Panc1 (cell line): ENCODE measurements around the gene RELT. TPM values are rescaled to one million over a fixed set of nuclear protein-coding genes. Genes with fewer than 3 reads are reported as not detected.

Source experiments
- ATAC-seq: fragments of 200-7000 bp; cut with Tn5 transposase; 2 replicates; pipeline ENCODE4 v1.9.1; 2020; ENCODE audit warnings: mild to moderate bottlenecking, moderate library complexity
- BruUV-seq: library from RNA; stranded (reverse); fragments of 400-500 nt; replicated peaks from 2 replicates; lab custom pipeline; 2021; lab: Mats Ljungman, UMichigan
- CTCF ChIA-PET: fragments of 300-600 bp; sonication (Branson Sonifier 250); formaldehyde crosslinking; loops from one replicate; lab custom pipeline; 2022; ENCODE audit warnings: antibody characterized with exemption; lab: Charles Lee
- POLR2A ChIA-PET: fragments of 300-600 bp; sonication (Branson Sonifier 250); formaldehyde crosslinking; loops from one replicate; lab custom pipeline; 2022; ENCODE audit warnings: antibody characterized with exemption; lab: Charles Lee
- DNase-seq: peaks from one replicate; pipeline ENCODE4 v3.0.0-alpha.2; 2010; ENCODE audit warnings: low read depth, low spot score
- H3K27ac ChIP-seq: 2 replicates; pipeline ENCODE4 v1.5.1; 2011; ENCODE audit warnings: mild to moderate bottlenecking, low read length, inconsistent platforms
- H3K27me3 ChIP-seq: fragments of 200-500 bp; sonication (Bioruptor generic); 2 replicates; pipeline ENCODE4 v1.6.0; 2014; ENCODE audit warnings: low read length, inconsistent platforms; ENCODE audit not compliant: control insufficient read depth, insufficient read depth
- H3K36me3 ChIP-seq: fragments of 200-500 bp; sonication (Bioruptor generic); 2 replicates; pipeline ENCODE4 v1.5.1; 2014; ENCODE audit warnings: inconsistent platforms, mild to moderate bottlenecking, low read length, moderate library complexity; ENCODE audit not compliant: control insufficient read depth, insufficient read depth
- H3K4me1 ChIP-seq: 2 replicates; pipeline ENCODE4 v1.5.1; 2011; ENCODE audit warnings: inconsistent platforms, mild to moderate bottlenecking, low read length, moderate library complexity; ENCODE audit not compliant: control insufficient read depth, insufficient read depth
- H3K4me3 ChIP-seq, 2 experiments: 2 replicates each; pipeline ENCODE4 v1.5.1; 2011 to 2012; ENCODE audit warnings: low read depth in 2 of 2, low read length in 2 of 2, mild to moderate bottlenecking in 2 of 2, inconsistent platforms in 1 of 2, moderate library complexity in 1 of 2
- H3K9me3 ChIP-seq: fragments of 200-500 bp; sonication (Bioruptor generic); 2 replicates; pipeline ENCODE4 v1.5.1; 2014; ENCODE audit warnings: low read depth, mild to moderate bottlenecking, inconsistent platforms, low read length, moderate library complexity; ENCODE audit not compliant: control insufficient read depth, insufficient read depth
- CTCF ChIP-seq: fragments of 450-650 bp; IDR thresholded peaks from 2 replicates; pipeline ENCODE4 v1.5.1; 2017; ENCODE audit warnings: mild to moderate bottlenecking
- POLR2AphosphoS5 ChIP-seq: IDR thresholded peaks from 2 replicates; pipeline ENCODE4 v1.6.1; 2012; ENCODE audit warnings: mild to moderate bottlenecking, low read depth, low read length, moderate library complexity
- REST ChIP-seq, 2 experiments: IDR thresholded peaks; 2 replicates each; pipeline ENCODE4 v1.6.1; 2011 to 2012; ENCODE audit warnings: low read depth in 2 of 2, control low read depth in 1 of 2, low read length in 1 of 2, mild to moderate bottlenecking in 1 of 2, moderate library complexity in 1 of 2; ENCODE audit not compliant: insufficient read depth in 1 of 2
- SIN3A ChIP-seq: IDR thresholded peaks from 2 replicates; pipeline ENCODE4 v1.6.1; 2012; ENCODE audit warnings: low read depth, mild to moderate bottlenecking, low read length, moderate library complexity, borderline replicate concordance; ENCODE audit not compliant: insufficient read depth
- TCF7L2 ChIP-seq: IDR thresholded peaks from 2 replicates; pipeline ENCODE4 v1.6.1; 2011; ENCODE audit warnings: mild to moderate bottlenecking, low read depth, low read length, inconsistent platforms
- in situ Hi-C: cut with HindIII; loops from 2 replicates; pipeline ENCODE4 v1.10.0; 2016; ENCODE audit warnings: low sequenced_read_pairs, low pct_unique_long_range_greater_than_20kb
- intact Hi-C: fragments of 100-400 bp; cut with micrococcal nuclease; formaldehyde crosslinking; loops from one replicate; pipeline ENCODE4 v1.10.0; 2022; ENCODE audit not compliant: unreplicated experiment
- total RNA-seq: library from RNA; stranded (reverse); gene quantifications from one replicate; pipeline ENCODE4 v1.2.1, GENCODE V29; 2021; ENCODE audit not compliant: unreplicated experiment

RELT gene
- total RNA-seq, 1 experiment from 2014 or later, result 11.3 TPM

- CTCF ChIA-PET, result interaction anchor here (0.5 to 1.5 kb wide), 13 partner anchors 9 to 573 kb away, joined by 3 to 50 read pairs (median 5); no protein-coding TSS in a partner anchor
- H3K27ac ChIP-seq, result no peak overlapping the region; the same call in 1 of the 2 replicates
- in situ Hi-C loops (no loop called here), intact Hi-C loops (loop anchor here (1.0 to 10.0 kb wide), 2 partner anchors 42 to 89 kb away; partner anchors contain the start of gene ARHGEF17)
- no TSS peak for BruUV-seq
- no peaks in the 10 kb centered on the region for H3K36me3 ChIP-seq
- ATAC-seq, result peak; percentile 89
- H3K9me3 ChIP-seq, result no peaks in the 10 kb centered on the region
- H3K27me3 ChIP-seq, result no peaks in the 10 kb centered on the region
- no peak overlapping the region for H3K4me3 ChIP-seq
- POLR2A ChIA-PET, result interaction anchor here (0.6 to 0.7 kb wide), 2 partner anchors 8 to 1310 kb away, joined by 3 read pairs; no protein-coding TSS in a partner anchor
- TF ChIP-seq CTCF (peak; percentile 93), REST (IDR thresholded peaks at IDR 0.05; ENCODE audit: insufficient read depth in 1 of 2, low read depth in 2 of 2, low read length in 1 of 2) (no peak), POLR2AphosphoS5 (no peak)
- no peaks in the 10 kb centered on the region for H3K4me1 ChIP-seq
- DNase-seq, result peak; percentile 47
Measured at GRCh38 chr11:73393479-73394415, 17.5 kb downstream of the RELT start.

GRCh38 chr11:73394416-73395296, 18.5 kb downstream of the RELT start:
- DNase-seq (no peak), ATAC-seq (no peak)
- H3K27me3 ChIP-seq, result no peaks in the 10 kb centered on the region
- BruUV-seq, result no TSS peak
- POLR2A ChIA-PET, result no interaction called here
- intact Hi-C loops, result loop anchor here (10.0 kb wide), 1 partner anchor 90 kb away; the partner anchor contains the start of gene ARHGEF17
- no peak overlapping the region for H3K27ac ChIP-seq
- no peak overlapping the region for H3K4me3 ChIP-seq
- H3K4me1 ChIP-seq, result no peaks in the 10 kb centered on the region
- no peaks in the 10 kb centered on the region for H3K9me3 ChIP-seq
- CTCF ChIA-PET, result no interaction called here
- H3K36me3 ChIP-seq, result no peaks in the 10 kb centered on the region
- in situ Hi-C loops, result no loop called here
- TF ChIP-seq TCF7L2, result no peak
- TF ChIP-seq REST (IDR thresholded peaks at IDR 0.05; ENCODE audit: insufficient read depth in 1 of 2, low read depth in 2 of 2, low read length in 1 of 2), result no peak
- no peak for TF ChIP-seq SIN3A
- no peak for TF ChIP-seq CTCF
- TF ChIP-seq POLR2AphosphoS5, result no peak
